ENCODE measurements around the gene PRM1. TPM values are rescaled to one million over a fixed set of nuclear protein-coding genes. Genes with fewer than 3 reads are reported as not detected.
"Not testable (repeated sequence)": the region's sequence is repeated elsewhere in the genome, so short reads cannot be mapped to it uniquely, and the experiment has no call there.

The PRM1 gene
- total RNA-seq, 1 experiment from 2014 or later, result not detected

- Histone ChIP-seq H3K9me2 (ENCODE audit: insufficient read depth) (no peaks in the 10 kb centered on the region), H3K9me3 (ENCODE audit: insufficient read depth, low read depth) (no peaks in the 10 kb centered on the region), H3K27me3 (ENCODE audit: insufficient read depth, low read depth) (no peaks in the 10 kb centered on the region), H4K20me1 (ENCODE audit: insufficient read depth) (no peaks in the 10 kb centered on the region), H3K4me1 (replicated peaks; ENCODE audit: insufficient read depth) (no peaks in the 10 kb centered on the region), H3K27ac (no peak overlapping the region), H3K36me3 (ENCODE audit: low read depth) (no peaks in the 10 kb centered on the region), H3K79me2 (ENCODE audit: low read depth) (no peaks in the 10 kb centered on the region), H3K4me3 (no peak overlapping the region), H2AFZ (no peak overlapping the region), H3K4me2 (no peak overlapping the region), H3F3A (ENCODE audit: insufficient read depth, low read depth) (peaks cover 5% of the 10 kb centered on the region; the same call in 1 of the 2 replicates)
- intact Hi-C loops (cut with micrococcal nuclease; ENCODE audit: unreplicated experiment), result no loop called here
- DNase-seq, result no peak
- BruUV-seq (replicated peaks), result no TSS peak
- POLR2A ChIA-PET (ENCODE audit: unreplicated experiment), result interaction anchor here (0.8 kb wide), 1 partner anchor 60 kb away, joined by 9 read pairs; no protein-coding TSS in a partner anchor
- CTCF ChIA-PET, result no interaction called here
- TF ChIP-seq, protein P1, sequence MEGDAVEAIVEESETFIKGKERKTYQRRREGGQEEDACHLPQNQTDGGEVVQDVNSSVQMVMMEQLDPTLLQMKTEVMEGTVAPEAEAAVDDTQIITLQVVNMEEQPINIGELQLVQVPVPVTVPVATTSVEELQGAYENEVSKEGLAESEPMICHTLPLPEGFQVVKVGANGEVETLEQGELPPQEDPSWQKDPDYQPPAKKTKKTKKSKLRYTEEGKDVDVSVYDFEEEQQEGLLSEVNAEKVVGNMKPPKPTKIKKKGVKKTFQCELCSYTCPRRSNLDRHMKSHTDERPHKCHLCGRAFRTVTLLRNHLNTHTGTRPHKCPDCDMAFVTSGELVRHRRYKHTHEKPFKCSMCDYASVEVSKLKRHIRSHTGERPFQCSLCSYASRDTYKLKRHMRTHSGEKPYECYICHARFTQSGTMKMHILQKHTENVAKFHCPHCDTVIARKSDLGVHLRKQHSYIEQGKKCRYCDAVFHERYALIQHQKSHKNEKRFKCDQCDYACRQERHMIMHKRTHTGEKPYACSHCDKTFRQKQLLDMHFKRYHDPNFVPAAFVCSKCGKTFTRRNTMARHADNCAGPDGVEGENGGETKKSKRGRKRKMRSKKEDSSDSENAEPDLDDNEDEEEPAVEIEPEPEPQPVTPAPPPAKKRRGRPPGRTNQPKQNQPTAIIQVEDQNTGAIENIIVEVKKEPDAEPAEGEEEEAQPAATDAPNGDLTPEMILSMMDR (conservative IDR thresholded peaks at IDR 0.05), result no peak
- no peak for TF ChIP-seq EZH2 (IDR thresholded peaks at IDR 0.05; ENCODE audit: low read depth)
Measured at GRCh38 chr16:11292076-11292748, 11.1 kb upstream of the PRM1 start.

DNA sequence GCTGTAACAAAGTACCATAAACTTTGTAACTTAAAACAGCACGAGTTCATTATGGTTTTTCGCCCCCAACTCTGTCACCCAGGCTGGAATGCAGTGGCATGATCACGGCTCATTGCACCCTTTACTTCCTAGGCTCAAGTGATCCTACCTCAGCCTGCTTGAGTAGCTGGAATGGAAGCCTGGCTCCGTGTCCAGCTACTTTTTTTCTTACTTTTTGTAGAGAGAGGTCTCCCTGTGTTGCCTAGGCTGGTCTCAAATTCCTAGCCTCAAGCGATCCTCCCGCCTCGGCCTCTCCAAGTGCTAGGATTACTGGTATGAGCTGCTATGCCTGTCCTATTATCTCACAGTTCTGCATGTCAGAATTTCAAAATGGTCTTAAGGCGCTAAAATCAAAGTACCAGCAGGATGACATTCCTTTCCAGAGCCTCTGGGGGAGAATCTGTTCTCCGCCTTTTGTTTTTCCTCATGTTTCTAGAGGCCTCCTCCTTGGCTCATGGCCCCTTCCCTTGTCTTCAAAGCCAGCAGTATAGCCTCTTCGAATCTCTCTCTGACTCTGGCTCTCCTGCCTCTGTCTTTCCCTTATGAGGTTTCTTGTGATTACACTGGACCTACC lies 10.1 kb upstream of the PRM1 start:
- no peaks in the 10 kb centered on the region for H3K79me2 ChIP-seq (ENCODE audit: low read depth)
- no peak overlapping the region for H3K4me2 ChIP-seq
- no peaks in the 10 kb centered on the region for H3K27me3 ChIP-seq (ENCODE audit: insufficient read depth, low read depth)
- ChIA-PET CTCF (no interaction called here), POLR2A (ENCODE audit: unreplicated experiment) (no interaction called here)
- no peaks in the 10 kb centered on the region for H3F3A ChIP-seq (ENCODE audit: insufficient read depth, low read depth)
- intact Hi-C loops (cut with micrococcal nuclease; ENCODE audit: unreplicated experiment), result no loop called here
- H3K27ac ChIP-seq, result no peak overlapping the region
- no peaks in the 10 kb centered on the region for H3K9me3 ChIP-seq (ENCODE audit: insufficient read depth, low read depth)
- no peaks in the 10 kb centered on the region for H3K9me2 ChIP-seq (ENCODE audit: insufficient read depth)
- no TSS peak for BruUV-seq (replicated peaks)
- H3K4me1 ChIP-seq (replicated peaks; ENCODE audit: insufficient read depth), result no peaks in the 10 kb centered on the region
- TF ChIP-seq, protein P1 (conservative IDR thresholded peaks at IDR 0.05), result no peak
- no peak for DNase-seq
- H4K20me1 ChIP-seq (ENCODE audit: insufficient read depth), result no peaks in the 10 kb centered on the region
- no peaks in the 10 kb centered on the region for H3K36me3 ChIP-seq (ENCODE audit: low read depth)
- H2AFZ ChIP-seq, result no peak overlapping the region
- H3K4me3 ChIP-seq, result no peak overlapping the region

DNA sequence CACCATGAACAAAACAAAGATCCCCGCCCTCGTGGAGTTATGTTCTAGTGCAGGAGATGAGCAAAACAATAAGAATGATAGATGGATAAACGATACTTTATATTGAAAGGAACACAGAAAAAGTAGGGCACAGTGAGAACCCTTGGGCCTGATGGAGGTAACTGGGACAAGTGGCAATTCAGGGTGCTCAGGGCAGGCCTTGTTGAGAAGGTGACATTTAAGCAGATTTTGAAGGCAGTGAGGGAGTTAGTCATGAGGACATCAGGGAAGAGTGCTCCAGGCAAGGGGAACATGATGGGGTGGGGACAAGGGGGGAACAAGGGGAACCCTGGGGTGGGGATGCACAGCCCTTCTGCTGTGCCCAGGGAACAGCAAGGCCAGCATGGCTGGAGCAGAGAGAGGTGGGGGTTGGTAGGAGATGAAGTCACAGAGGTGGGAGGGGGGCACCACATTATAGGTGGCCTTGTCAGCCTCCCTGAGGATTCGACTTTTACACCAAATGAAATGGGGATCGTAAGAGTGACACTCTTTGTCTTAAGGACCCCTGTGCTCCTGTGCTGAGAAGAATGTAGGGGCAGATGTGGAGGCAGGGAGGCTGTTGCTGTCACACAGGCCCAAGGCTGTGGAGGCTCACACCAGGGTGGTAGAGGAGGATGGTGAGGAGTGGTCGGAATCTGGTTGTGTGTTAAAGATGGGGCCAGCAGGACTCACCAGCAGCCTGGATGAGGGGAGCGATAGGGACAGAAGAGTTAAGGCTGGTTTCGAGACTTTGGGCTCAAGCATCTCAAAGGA lies 9.2 kb upstream of the PRM1 start:
- Histone ChIP-seq H4K20me1 (ENCODE audit: insufficient read depth) (no peaks in the 10 kb centered on the region), H3F3A (ENCODE audit: insufficient read depth, low read depth) (no peaks in the 10 kb centered on the region), H3K27ac (no peak overlapping the region), H3K9me3 (ENCODE audit: insufficient read depth, low read depth) (no peaks in the 10 kb centered on the region), H2AFZ (no peak overlapping the region), H3K79me2 (ENCODE audit: low read depth) (no peaks in the 10 kb centered on the region), H3K4me1 (replicated peaks; ENCODE audit: insufficient read depth) (no peaks in the 10 kb centered on the region), H3K9me2 (ENCODE audit: insufficient read depth) (no peaks in the 10 kb centered on the region), H3K4me2 (no peak overlapping the region), H3K27me3 (ENCODE audit: insufficient read depth, low read depth) (no peaks in the 10 kb centered on the region), H3K4me3 (no peak overlapping the region), H3K36me3 (ENCODE audit: low read depth) (no peaks in the 10 kb centered on the region)
- ChIA-PET CTCF (no interaction called here), POLR2A (ENCODE audit: unreplicated experiment) (no interaction called here)
- DNase-seq, result no peak
- intact Hi-C loops (cut with micrococcal nuclease; ENCODE audit: unreplicated experiment), result no loop called here
- BruUV-seq (replicated peaks), result no TSS peak
- TF ChIP-seq, protein P1 (conservative IDR thresholded peaks at IDR 0.05), result no peak
- TF ChIP-seq EZH2 (IDR thresholded peaks at IDR 0.05; ENCODE audit: low read depth), result no peak

- H4K20me1 ChIP-seq (ENCODE audit: insufficient read depth); H3K36me3 ChIP-seq (ENCODE audit: low read depth); intact Hi-C loops (cut with micrococcal nuclease; ENCODE audit: unreplicated experiment); DNase-seq; H3K4me2 ChIP-seq; H3K4me1 ChIP-seq (replicated peaks; ENCODE audit: insufficient read depth); H3K79me2 ChIP-seq (ENCODE audit: low read depth); H2AFZ ChIP-seq; H3K9me3 ChIP-seq (ENCODE audit: insufficient read depth, low read depth); H3K27me3 ChIP-seq (ENCODE audit: insufficient read depth, low read depth); H3K27ac ChIP-seq; H3K9me2 ChIP-seq (ENCODE audit: insufficient read depth); H3K4me3 ChIP-seq; BruUV-seq (replicated peaks); H3F3A ChIP-seq (ENCODE audit: insufficient read depth, low read depth); CTCF ChIA-PET; POLR2A ChIA-PET (ENCODE audit: unreplicated experiment): not testable (repeated sequence)
Measured at GRCh38 chr16:11289696-11290095, 8.6 kb upstream of the PRM1 start.

Data from PC-9 (cell line).